ENCODE measurements around the gene SLC7A14. TPM values are rescaled to one million over a fixed set of nuclear protein-coding genes. Genes with fewer than 3 reads are reported as not detected.

SLC7A14 gene
- total and polyA plus RNA-seq, 2 donors = 0.22 to 1.8 TPM

- Histone ChIP-seq H3K4me3 (ENCODE audit: low read depth, low read length) (no peak overlapping the region), H3K36me3 (ENCODE audit: insufficient read depth) (no peaks in the 10 kb centered on the region), H3K4me1 (ENCODE audit: insufficient read depth) (no peaks in the 10 kb centered on the region), H3K27ac (ENCODE audit: low read depth) (no peak overlapping the region)
- no peak for DNase-seq (ENCODE audit: extremely low spot score)
- WGBS = 67% methylated on average over 6 of the region's 6 CpGs
Observed at GRCh38 chr3:170454509-170454908, 131.4 kb downstream of the SLC7A14 start.

GRCh38 chr3:170450039-170450438 lies 135.8 kb downstream of the SLC7A14 start:
- 63% methylated on average over 2 of the region's 2 CpGs for WGBS
- Histone ChIP-seq H3K36me3 (ENCODE audit: insufficient read depth) (no peaks in the 10 kb centered on the region), H3K4me1 (ENCODE audit: insufficient read depth) (no peaks in the 10 kb centered on the region), H3K27ac (ENCODE audit: low read depth) (no peak overlapping the region), H3K4me3 (ENCODE audit: low read depth, low read length) (no peak overlapping the region)
- no peak for DNase-seq (ENCODE audit: extremely low spot score)

GRCh38 chr3:170448584-170448983 lies 137.3 kb downstream of the SLC7A14 start:
- no peaks in the 10 kb centered on the region for H3K4me1 ChIP-seq (ENCODE audit: insufficient read depth)
- no peak overlapping the region for H3K27ac ChIP-seq (ENCODE audit: low read depth)
- WGBS = 49% methylated on average over 3 of the region's 3 CpGs
- no peak overlapping the region for H3K4me3 ChIP-seq (ENCODE audit: low read depth, low read length)
- no peaks in the 10 kb centered on the region for H3K36me3 ChIP-seq (ENCODE audit: insufficient read depth)
- DNase-seq (ENCODE audit: extremely low spot score) = no peak

- Histone ChIP-seq H3K4me3 (ENCODE audit: low read depth, low read length) (no peak overlapping the region), H3K36me3 (ENCODE audit: insufficient read depth) (no peaks in the 10 kb centered on the region), H3K27ac (ENCODE audit: low read depth) (no peak overlapping the region), H3K4me1 (ENCODE audit: insufficient read depth) (no peaks in the 10 kb centered on the region)
- no peak for DNase-seq (ENCODE audit: extremely low spot score)
Observed at GRCh38 chr3:170443457-170443856, 142.4 kb downstream of the SLC7A14 start.

GRCh38 chr3:170442947-170443346 lies 142.9 kb downstream of the SLC7A14 start:
- DNase-seq (ENCODE audit: extremely low spot score) = no peak
- H3K27ac ChIP-seq (ENCODE audit: low read depth) = no peak overlapping the region
- H3K4me3 ChIP-seq (ENCODE audit: low read depth, low read length) = no peak overlapping the region
- no peaks in the 10 kb centered on the region for H3K36me3 ChIP-seq (ENCODE audit: insufficient read depth)
- H3K4me1 ChIP-seq (ENCODE audit: insufficient read depth) = no peaks in the 10 kb centered on the region

- Histone ChIP-seq H3K36me3 (ENCODE audit: insufficient read depth) (no peaks in the 10 kb centered on the region), H3K27ac (ENCODE audit: low read depth) (no peak overlapping the region), H3K4me1 (ENCODE audit: insufficient read depth) (no peaks in the 10 kb centered on the region), H3K4me3 (ENCODE audit: low read depth, low read length) (no peak overlapping the region)
- WGBS = 97% methylated on average over 4 of the region's 4 CpGs
- no peak for DNase-seq (ENCODE audit: extremely low spot score)
Observed at GRCh38 chr3:170441412-170441811, 144.5 kb downstream of the SLC7A14 start.

GRCh38 chr3:170440344-170440743 lies 145.5 kb downstream of the SLC7A14 start:
- no peaks in the 10 kb centered on the region for H3K36me3 ChIP-seq (ENCODE audit: insufficient read depth)
- 98% methylated on average over 2 of the region's 2 CpGs for WGBS
- H3K27ac ChIP-seq (ENCODE audit: low read depth) = no peak overlapping the region
- H3K4me1 ChIP-seq (ENCODE audit: insufficient read depth) = no peaks in the 10 kb centered on the region
- no peak for DNase-seq (ENCODE audit: extremely low spot score)
- H3K4me3 ChIP-seq (ENCODE audit: low read depth, low read length) = no peak overlapping the region

GRCh38 chr3:170438836-170439235 lies 147.0 kb downstream of the SLC7A14 start:
- Histone ChIP-seq H3K4me1 (ENCODE audit: insufficient read depth) (no peaks in the 10 kb centered on the region), H3K36me3 (ENCODE audit: insufficient read depth) (no peaks in the 10 kb centered on the region), H3K27ac (ENCODE audit: low read depth) (no peak overlapping the region), H3K4me3 (ENCODE audit: low read depth, low read length) (no peak overlapping the region)
- 90% methylated on average over 1 of the region's 1 CpG for WGBS
- no peak for DNase-seq (ENCODE audit: extremely low spot score)

GRCh38 chr3:170437696-170438407 lies 148.0 kb downstream of the SLC7A14 start:
- 78% methylated on average over 10 of the region's 10 CpGs for WGBS
- Histone ChIP-seq H3K36me3 (ENCODE audit: insufficient read depth) (no peaks in the 10 kb centered on the region), H3K4me1 (ENCODE audit: insufficient read depth) (no peaks in the 10 kb centered on the region), H3K4me3 (ENCODE audit: low read depth, low read length) (no peak overlapping the region), H3K27ac (ENCODE audit: low read depth) (no peak overlapping the region)
- no peak for DNase-seq (ENCODE audit: extremely low spot score)

- Histone ChIP-seq H3K36me3 (ENCODE audit: insufficient read depth) (no peaks in the 10 kb centered on the region), H3K27ac (ENCODE audit: low read depth) (no peak overlapping the region), H3K4me1 (ENCODE audit: insufficient read depth) (no peaks in the 10 kb centered on the region), H3K4me3 (ENCODE audit: low read depth, low read length) (no peak overlapping the region)
- 71% methylated on average over 4 of the region's 4 CpGs for WGBS
- no peak for DNase-seq (ENCODE audit: extremely low spot score)
Observed at GRCh38 chr3:170437176-170437575, 148.7 kb downstream of the SLC7A14 start.

GRCh38 chr3:170436697-170437096 lies 149.2 kb downstream of the SLC7A14 start:
- no peak overlapping the region for H3K4me3 ChIP-seq (ENCODE audit: low read depth, low read length)
- WGBS = 94% methylated on average over 2 of the region's 2 CpGs
- DNase-seq (ENCODE audit: extremely low spot score) = no peak
- no peak overlapping the region for H3K27ac ChIP-seq (ENCODE audit: low read depth)
- no peaks in the 10 kb centered on the region for H3K36me3 ChIP-seq (ENCODE audit: insufficient read depth)
- H3K4me1 ChIP-seq (ENCODE audit: insufficient read depth) = no peaks in the 10 kb centered on the region

GRCh38 chr3:170432416-170432815 lies 153.5 kb downstream of the SLC7A14 start:
- WGBS = 96% methylated on average over 14 of the region's 14 CpGs
- Histone ChIP-seq H3K27ac (ENCODE audit: low read depth) (no peak overlapping the region), H3K4me3 (ENCODE audit: low read depth, low read length) (no peak overlapping the region), H3K36me3 (ENCODE audit: insufficient read depth) (no peaks in the 10 kb centered on the region), H3K4me1 (ENCODE audit: insufficient read depth) (no peaks in the 10 kb centered on the region)
- DNase-seq (ENCODE audit: extremely low spot score) = no peak

GRCh38 chr3:170431054-170431453 lies 154.8 kb downstream of the SLC7A14 start:
- Histone ChIP-seq H3K4me3 (ENCODE audit: low read depth, low read length) (no peak overlapping the region), H3K4me1 (ENCODE audit: insufficient read depth) (no peaks in the 10 kb centered on the region), H3K27ac (ENCODE audit: low read depth) (no peak overlapping the region), H3K36me3 (ENCODE audit: insufficient read depth) (peaks cover 2% of the 10 kb centered on the region)
- 92% methylated on average over 3 of the region's 3 CpGs for WGBS
- no peak for DNase-seq (ENCODE audit: extremely low spot score)

GRCh38 chr3:170429050-170429449 lies 156.8 kb downstream of the SLC7A14 start:
- no peak for DNase-seq (ENCODE audit: extremely low spot score)
- Histone ChIP-seq H3K36me3 (ENCODE audit: insufficient read depth) (peaks cover 2% of the 10 kb centered on the region), H3K4me1 (ENCODE audit: insufficient read depth) (no peaks in the 10 kb centered on the region), H3K4me3 (ENCODE audit: low read depth, low read length) (no peak overlapping the region), H3K27ac (ENCODE audit: low read depth) (no peak overlapping the region)
- WGBS = 80% methylated on average over 1 of the region's 1 CpG

GRCh38 chr3:170428095-170428494 lies 157.8 kb downstream of the SLC7A14 start:
- no peak overlapping the region for H3K4me3 ChIP-seq (ENCODE audit: low read depth, low read length)
- no peak overlapping the region for H3K27ac ChIP-seq (ENCODE audit: low read depth)
- no peak for DNase-seq (ENCODE audit: extremely low spot score)
- 70% methylated on average over 2 of the region's 2 CpGs for WGBS
- peaks cover 2% of the 10 kb centered on the region for H3K36me3 ChIP-seq (ENCODE audit: insufficient read depth)
- no peaks in the 10 kb centered on the region for H3K4me1 ChIP-seq (ENCODE audit: insufficient read depth)
